Right lobe of liver (tissue), 4 donors: ENCODE measurements around the gene MFAP3.

Source experiments
- POLR2A ChIP-seq: fragments of 450-650 bp; IDR thresholded peaks from one replicate; pipeline ENCODE4 v1.6.1; 2017; ENCODE audit warnings: antibody characterized with exemption, mild to moderate bottlenecking
- TF ChIP-seq, protein P1 (sequence below), 4 donors: fragments of 200-600 bp in 3 of 4; fragments of 450-650 bp in 1 of 4; IDR thresholded peaks; one replicate each; pipeline versions ENCODE4 v1.5.1 to v1.8.0; 2016 to 2022; ENCODE audit warnings: antibody characterized with exemption in 4 of 4, mild to moderate bottlenecking in 2 of 4
- donor health status: DM: no; HTN: no; CAD: no.
- donor health status: DM: no; HTN: no; CAD: no.
- donor health status: DM: no; HTN: yes; CAD: no.

DNA sequence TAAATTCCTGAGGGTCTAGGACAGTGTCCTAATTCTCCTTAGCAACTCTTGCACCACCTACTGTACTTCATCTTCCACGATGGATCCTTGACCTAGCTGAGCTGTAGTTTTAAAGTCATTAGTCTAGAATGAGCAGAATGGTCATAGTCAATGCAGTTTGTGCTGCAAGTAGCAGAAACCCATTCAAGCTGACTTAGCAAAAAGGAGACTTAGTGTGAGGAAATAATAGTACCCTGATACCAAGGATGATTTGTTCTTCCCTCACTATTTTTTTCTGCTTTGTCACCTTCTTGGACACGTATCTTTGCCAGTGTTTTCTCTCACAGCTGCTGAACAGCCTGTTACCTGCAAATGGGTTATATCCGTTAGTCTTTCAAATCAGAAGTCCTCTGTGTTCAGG lies 5.3 kb downstream of the MFAP3 start:
- TF ChIP-seq, protein P1, sequence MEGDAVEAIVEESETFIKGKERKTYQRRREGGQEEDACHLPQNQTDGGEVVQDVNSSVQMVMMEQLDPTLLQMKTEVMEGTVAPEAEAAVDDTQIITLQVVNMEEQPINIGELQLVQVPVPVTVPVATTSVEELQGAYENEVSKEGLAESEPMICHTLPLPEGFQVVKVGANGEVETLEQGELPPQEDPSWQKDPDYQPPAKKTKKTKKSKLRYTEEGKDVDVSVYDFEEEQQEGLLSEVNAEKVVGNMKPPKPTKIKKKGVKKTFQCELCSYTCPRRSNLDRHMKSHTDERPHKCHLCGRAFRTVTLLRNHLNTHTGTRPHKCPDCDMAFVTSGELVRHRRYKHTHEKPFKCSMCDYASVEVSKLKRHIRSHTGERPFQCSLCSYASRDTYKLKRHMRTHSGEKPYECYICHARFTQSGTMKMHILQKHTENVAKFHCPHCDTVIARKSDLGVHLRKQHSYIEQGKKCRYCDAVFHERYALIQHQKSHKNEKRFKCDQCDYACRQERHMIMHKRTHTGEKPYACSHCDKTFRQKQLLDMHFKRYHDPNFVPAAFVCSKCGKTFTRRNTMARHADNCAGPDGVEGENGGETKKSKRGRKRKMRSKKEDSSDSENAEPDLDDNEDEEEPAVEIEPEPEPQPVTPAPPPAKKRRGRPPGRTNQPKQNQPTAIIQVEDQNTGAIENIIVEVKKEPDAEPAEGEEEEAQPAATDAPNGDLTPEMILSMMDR (IDR thresholded peaks at IDR 0.05), result no peak
- TF ChIP-seq POLR2A, result no peak
